ENCODE data around the gene LIN54. TPM values are rescaled to one million over a fixed set of nuclear protein-coding genes. Genes with fewer than 3 reads are reported as not detected.

The LIN54 gene
- total and polyA plus RNA-seq, 12 donors: 1.5 to 9.4 (median 8.6) TPM

GRCh38 chr4:82899374-82900065, 111.1 kb downstream of the LIN54 start:
- DNase-seq (no peak), ATAC-seq (peak in 1 of 8 donors; percentile 0)
- Histone ChIP-seq H3K4me1 (peaks cover 0 to 45% (median 36%) of the 10 kb centered on the region in 9 donors), H3K36me3 (peaks cover 0 to 37% (median 4%) of the 10 kb centered on the region in 9 donors), H3K4me3 (peak overlapping the region; percentile 56 to 88 (median 72)), H3K27me3 (no peaks in the 10 kb centered on the region), H3K27ac (peak overlapping the region in 9 of 10 donors; percentile 97 to 99 (median 99)), H3K9me3 (no peaks in the 10 kb centered on the region)
- intact Hi-C loops (cut with DNase I): loop anchor here in 9 of 10 donors (2.0 to 10.0 kb wide), 8 partner anchors 111 to 475 kb away; partner anchors contain the start of genes LIN54 (in 5 of the 9), COPS4 (in 4 of the 9), COQ2 (in 1 of the 9) and ENOPH1 (in 1 of the 9)
- 1 to 2% methylated on average over 4 of the region's 4 CpGs for WGBS, 2 donors
- TF ChIP-seq CTCF (IDR thresholded peaks at IDR 0.05): no peak

- Histone ChIP-seq H3K4me3 (peak overlapping the region in 9 of 10 donors; percentile 56 to 88 (median 72)), H3K4me1 (peaks cover 0 to 45% (median 36%) of the 10 kb centered on the region in 9 donors), H3K27ac (peak overlapping the region in 9 of 10 donors; percentile 6 to 99 (median 98)), H3K36me3 (peaks cover 0 to 47% (median 8%) of the 10 kb centered on the region in 9 donors), H3K27me3 (no peaks in the 10 kb centered on the region), H3K9me3 (no peaks in the 10 kb centered on the region)
- intact Hi-C loops (cut with DNase I): loop anchor here in 5 of 10 donors (10.0 kb wide), 3 partner anchors 136 to 474 kb away; partner anchors contain the start of genes COPS4 (in 4 of the 5), ENOPH1 (in 1 of the 5) and HNRNPDL (in 1 of the 5)
- ATAC-seq: no peak
- peak in 7 of 9 donors; percentile 10 to 52 (median 41) for TF ChIP-seq CTCF (IDR thresholded peaks at IDR 0.05)
- 43% methylated on average over 7 of the region's 7 CpGs for WGBS, 2 donors
- DNase-seq: no peak
These were observed 112.0 kb downstream of the LIN54 start for GRCh38 chr4:82898322-82899243.

GRCh38 chr4:82896755-82897154, 113.9 kb downstream of the LIN54 start:
- H3K27me3 ChIP-seq: no peaks in the 10 kb centered on the region
- H3K36me3 ChIP-seq: peaks cover 0 to 58% (median 12%) of the 10 kb centered on the region in 9 donors
- H3K4me1 ChIP-seq: peaks cover 0 to 49% (median 36%) of the 10 kb centered on the region in 9 donors
- ATAC-seq (no peak), DNase-seq (no peak)
- 78 to 84% methylated on average over 1 of the region's 1 CpG for WGBS, 2 donors
- H3K4me3 ChIP-seq: no peak overlapping the region
- no peak overlapping the region for H3K27ac ChIP-seq
- TF ChIP-seq CTCF (IDR thresholded peaks at IDR 0.05): no peak
- no peaks in the 10 kb centered on the region for H3K9me3 ChIP-seq
- intact Hi-C loops (cut with DNase I): loop anchor here in 5 of 10 donors (10.0 kb wide), 3 partner anchors 138 to 472 kb away; partner anchors contain the start of genes COPS4 (in 4 of the 5), ENOPH1 (in 1 of the 5) and HNRNPDL (in 1 of the 5)

GRCh38 chr4:82893942-82894341, 116.7 kb downstream of the LIN54 start:
- H3K4me1 ChIP-seq: peaks cover 0 to 49% (median 36%) of the 10 kb centered on the region in 9 donors
- DNase-seq (no peak), ATAC-seq (no peak)
- H3K27me3 ChIP-seq: no peaks in the 10 kb centered on the region
- 87 to 88% methylated on average over 3 of the region's 3 CpGs for WGBS, 2 donors
- H3K4me3 ChIP-seq: no peak overlapping the region
- no peak for TF ChIP-seq CTCF (IDR thresholded peaks at IDR 0.05)
- H3K27ac ChIP-seq: no peak overlapping the region
- peaks cover 0 to 58% (median 12%) of the 10 kb centered on the region in 9 donors for H3K36me3 ChIP-seq
- no peaks in the 10 kb centered on the region for H3K9me3 ChIP-seq
- intact Hi-C loops (cut with DNase I): loop anchor here in 6 of 10 donors (5.0 to 10.0 kb wide), 4 partner anchors 141 to 469 kb away; partner anchors contain the start of genes COPS4 (in 4 of the 6), ENOPH1 (in 1 of the 6) and HNRNPDL (in 1 of the 6)

All from heart right ventricle (tissue), 16 donors.